HEK293T (cell line): ENCODE data around the gene FIGLA.

Experiments used
- CTCF ChIA-PET: fragments of 350-600 bp; formaldehyde crosslinking; extraction: SDS; loops from one replicate; lab custom pipeline; 2021; ENCODE audit warnings: antibody characterized with exemption, inconsistent platforms; lab: Yijun Ruan, JAX
- POLR2A ChIA-PET: fragments of 350-600 bp; formaldehyde crosslinking; extraction: SDS; loops from one replicate; lab custom pipeline; 2020; ENCODE audit warnings: antibody characterized with exemption, inconsistent platforms; lab: Yijun Ruan, JAX
- DNase-seq: peaks from one replicate; pipeline ENCODE4 v3.0.0; 2012; ENCODE audit warnings: mixed read lengths; ENCODE audit errors: extremely low spot score
- ARNT ChIP-seq: fragments of 450-650 bp; IDR thresholded peaks from 2 replicates; pipeline ENCODE4 v1.6.1; 2017; ENCODE audit warnings: mild to moderate bottlenecking
- BHLHE40 ChIP-seq: fragments of 450-650 bp; IDR thresholded peaks from 2 replicates; pipeline ENCODE4 v1.6.1; 2016; ENCODE audit warnings: mild to moderate bottlenecking, moderate library complexity, borderline replicate concordance
- CTBP1 ChIP-seq: fragments of 450-650 bp; IDR thresholded peaks from 2 replicates; pipeline ENCODE4 v1.6.1; 2016; ENCODE audit warnings: borderline replicate concordance
- ELF4 ChIP-seq: fragments of 450-650 bp; IDR thresholded peaks from 2 replicates; pipeline ENCODE4 v1.6.1; 2017; ENCODE audit warnings: antibody characterized with exemption
- FOXA1 ChIP-seq: fragments of 450-650 bp; IDR thresholded peaks from 2 replicates; pipeline ENCODE4 v1.6.1; 2016; ENCODE audit warnings: mild to moderate bottlenecking
- FOXK2 ChIP-seq: fragments of 450-650 bp; IDR thresholded peaks from 2 replicates; pipeline ENCODE4 v1.6.1; 2016; ENCODE audit warnings: mild to moderate bottlenecking
- FOXM1 ChIP-seq: fragments of 450-650 bp; IDR thresholded peaks from 2 replicates; pipeline ENCODE4 v1.6.1; 2017; ENCODE audit warnings: mild to moderate bottlenecking, borderline replicate concordance
- HDGF ChIP-seq: fragments of 450-650 bp; IDR thresholded peaks from 2 replicates; pipeline ENCODE4 v1.6.1; 2017; ENCODE audit warnings: antibody characterized with exemption, borderline replicate concordance
- L3MBTL2 ChIP-seq: fragments of 450-650 bp; conservative IDR thresholded peaks from 2 replicates; pipeline ENCODE4 v1.6.1; 2016; ENCODE audit warnings: mild to moderate bottlenecking
- LEF1 ChIP-seq: fragments of 450-650 bp; IDR thresholded peaks from 2 replicates; pipeline ENCODE4 v1.6.1; 2017; ENCODE audit warnings: mild to moderate bottlenecking, borderline replicate concordance
- NFRKB ChIP-seq: fragments of 450-650 bp; IDR thresholded peaks from 2 replicates; pipeline ENCODE4 v1.6.1; 2016; ENCODE audit warnings: mild to moderate bottlenecking, moderate library complexity
- PKNOX1 ChIP-seq: fragments of 450-650 bp; IDR thresholded peaks from 2 replicates; pipeline ENCODE4 v1.6.1; 2016
- SP1 ChIP-seq: fragments of 450-650 bp; IDR thresholded peaks from 2 replicates; pipeline ENCODE4 v1.6.1; 2017
- SUZ12 ChIP-seq: fragments of 450-650 bp; IDR thresholded peaks from 2 replicates; pipeline ENCODE4 v1.6.1; 2016; ENCODE audit warnings: mild to moderate bottlenecking
- TARDBP ChIP-seq: fragments of 450-650 bp; IDR thresholded peaks from 2 replicates; pipeline ENCODE4 v1.6.1; 2016
- ZNF384 ChIP-seq: fragments of 450-650 bp; IDR thresholded peaks from 2 replicates; pipeline ENCODE4 v1.6.1; 2016

The FIGLA gene

GRCh38 chr2:70833246-70833645, 42.8 kb upstream of the FIGLA start:
- no peak for DNase-seq

GRCh38 chr2:70832386-70832785, 41.9 kb upstream of the FIGLA start:
- CTCF ChIA-PET = no interaction called here
- POLR2A ChIA-PET = no interaction called here
- no peak for TF ChIP-seq ELF4
- TF ChIP-seq TARDBP = no peak
- no peak for TF ChIP-seq PKNOX1
- TF ChIP-seq HDGF = no peak
- no peak for TF ChIP-seq ARNT
- no peak for TF ChIP-seq SP1
- no peak for TF ChIP-seq CTBP1
- TF ChIP-seq SUZ12 = no peak
- no peak for TF ChIP-seq BHLHE40
- no peak for TF ChIP-seq L3MBTL2
- TF ChIP-seq FOXA1 = no peak
- TF ChIP-seq FOXK2 = no peak
- TF ChIP-seq ZNF384 = no peak
- TF ChIP-seq NFRKB = no peak
- TF ChIP-seq FOXM1 = no peak
- TF ChIP-seq LEF1 = no peak
- no peak for DNase-seq

More at GRCh38 chr2:70833246-70833645, 42.8 kb upstream of the FIGLA start:
- no peak for TF ChIP-seq BHLHE40
- no peak for TF ChIP-seq ZNF384
- POLR2A ChIA-PET = no interaction called here
- CTCF ChIA-PET = no interaction called here

GRCh38 chr2:70831861-70832260, 41.4 kb upstream of the FIGLA start:
- CTCF ChIA-PET = no interaction called here
- TF ChIP-seq NFRKB (no peak), L3MBTL2 (no peak), FOXK2 (no peak), FOXM1 (no peak), SUZ12 (no peak), LEF1 (no peak), TARDBP (no peak), PKNOX1 (no peak), BHLHE40 (no peak), FOXA1 (no peak), ARNT (no peak), ZNF384 (no peak), ELF4 (no peak), SP1 (no peak), HDGF (no peak), CTBP1 (no peak)
- POLR2A ChIA-PET = no interaction called here
- no peak for DNase-seq

GRCh38 chr2:70830366-70830765, 39.9 kb upstream of the FIGLA start:
- POLR2A ChIA-PET = no interaction called here
- no peak for DNase-seq
- CTCF ChIA-PET = no interaction called here
- TF ChIP-seq FOXM1 (no peak), L3MBTL2 (no peak), FOXA1 (no peak), NFRKB (no peak), FOXK2 (no peak), ZNF384 (no peak), HDGF (no peak), ELF4 (no peak), BHLHE40 (no peak), CTBP1 (no peak), LEF1 (no peak), SP1 (no peak), ARNT (no peak), SUZ12 (no peak), TARDBP (no peak), PKNOX1 (no peak)

- POLR2A ChIA-PET = no interaction called here
- no peak for DNase-seq
- CTCF ChIA-PET = no interaction called here
- TF ChIP-seq SUZ12 (no peak), FOXK2 (no peak), TARDBP (no peak), L3MBTL2 (no peak), ELF4 (no peak), FOXM1 (no peak), FOXA1 (no peak), ZNF384 (no peak)
These were observed 39.5 kb upstream of the FIGLA start for GRCh38 chr2:70829916-70830315.

- no peak for TF ChIP-seq ELF4
- TF ChIP-seq CTBP1 = no peak
- TF ChIP-seq FOXK2 = no peak
- no peak for TF ChIP-seq BHLHE40
- no peak for TF ChIP-seq TARDBP
- no peak for TF ChIP-seq ARNT
- no peak for TF ChIP-seq L3MBTL2
- TF ChIP-seq FOXA1 = no peak
- no peak for TF ChIP-seq FOXM1
- TF ChIP-seq ZNF384 = no peak
- no peak for TF ChIP-seq SUZ12
- TF ChIP-seq SP1 = no peak
- no peak for TF ChIP-seq PKNOX1
- TF ChIP-seq HDGF = no peak
- no peak for TF ChIP-seq LEF1
- no peak for TF ChIP-seq NFRKB
- CTCF ChIA-PET = no interaction called here
These were observed 38.7 kb upstream of the FIGLA start for GRCh38 chr2:70828914-70829824.

More at GRCh38 chr2:70828914-70829824, 38.7 kb upstream of the FIGLA start:
- DNase-seq = no peak
- POLR2A ChIA-PET = no interaction called here
